H1 (cell line): ENCODE measurements around the gene PEAK1. TPM values are rescaled to one million over a fixed set of nuclear protein-coding genes. Genes with fewer than 3 reads are reported as not detected.

ENCODE experiments used
- CTCF ChIA-PET: fragments of 300-600 bp; sonication (Branson Sonifier 250); formaldehyde crosslinking; loops from one replicate; lab custom pipeline; 2021; ENCODE audit not compliant: partially characterized antibody; lab: Charles Lee
- POLR2A ChIA-PET: fragments of 300-600 bp; sonication (Branson Sonifier 250); formaldehyde crosslinking; loops from one replicate; lab custom pipeline; 2021; ENCODE audit warnings: inconsistent platforms; ENCODE audit not compliant: partially characterized antibody; lab: Charles Lee
- DNase-seq, 2 experiments: peaks; one replicate each; pipeline versions ENCODE4 v3.0.0 to v3.0.0-alpha.2; 2010 to 2022; ENCODE audit warnings: low spot score in 2 of 2, low read depth in 1 of 2, mixed read lengths in 1 of 2
- FAIRE-seq: peaks from 2 replicates; lab custom pipeline; 2011; peaks lifted over from hg19 to GRCh38; lab: Jason Lieb, UNC
- H2AFZ ChIP-seq: 2 replicates; pipeline ENCODE4 v1.8.1; 2012; ENCODE audit warnings: low read length, inconsistent platforms
- H2AK5ac ChIP-seq: 2 replicates; pipeline ENCODE4 v1.6.1; 2013; ENCODE audit warnings: low read depth, low read length
- H2BK120ac ChIP-seq: replicated peaks from 2 replicates; pipeline ENCODE3; 2013; ENCODE audit warnings: low read depth, low read length, inconsistent platforms
- H2BK12ac ChIP-seq: 2 replicates; pipeline ENCODE4 v1.6.1; 2013; ENCODE audit warnings: low read depth, low read length
- H2BK15ac ChIP-seq: 2 replicates; pipeline ENCODE4 v1.6.1; 2013; ENCODE audit warnings: low read length
- H2BK20ac ChIP-seq: 2 replicates; pipeline ENCODE4 v1.6.1; 2013; ENCODE audit warnings: low read length
- H2BK5ac ChIP-seq: 2 replicates; pipeline ENCODE4 v1.6.1; 2013; ENCODE audit warnings: low read depth, low read length
- H3K14ac ChIP-seq: 2 replicates; pipeline ENCODE4 v1.6.1; 2013; ENCODE audit warnings: inconsistent platforms; ENCODE audit not compliant: insufficient read length
- H3K18ac ChIP-seq: 2 replicates; pipeline ENCODE4 v1.6.1; 2013; ENCODE audit warnings: low read length; ENCODE audit errors: extremely low read depth
- H3K23ac ChIP-seq: 2 replicates; pipeline ENCODE4 v1.6.1; 2013; ENCODE audit warnings: inconsistent platforms; ENCODE audit not compliant: insufficient read length
- H3K23me2 ChIP-seq: 2 replicates; pipeline ENCODE4 v1.6.1; 2013; ENCODE audit warnings: low read depth, low read length
- H3K27ac ChIP-seq: 2 replicates; pipeline ENCODE4 v1.6.1; 2011; ENCODE audit warnings: low read depth, low read length, inconsistent platforms
- H3K27me3 ChIP-seq, 4 experiments: replicated peaks in 1 of 4; 1 replicate in 1 of 4; 2 replicates in 3 of 4; pipeline versions ENCODE4 v1.6.1 to v1.8.1; 2011 to 2013; ENCODE audit warnings: low read length in 3 of 4, mild to moderate bottlenecking in 3 of 4, inconsistent platforms in 2 of 4, mixed read lengths in 2 of 4, moderate library complexity in 1 of 4; ENCODE audit not compliant: control insufficient read depth in 3 of 4, insufficient read depth in 3 of 4; ENCODE audit errors: extremely low read depth in 1 of 4
- H3K36me3 ChIP-seq, 4 experiments: 2 replicates each; pipeline versions ENCODE4 v1.6.1 to v1.8.1; 2011 to 2013; ENCODE audit warnings: mild to moderate bottlenecking in 4 of 4, low read length in 3 of 4, moderate library complexity in 2 of 4, control low read depth in 1 of 4, inconsistent platforms in 1 of 4; ENCODE audit not compliant: insufficient read depth in 4 of 4, control insufficient read depth in 2 of 4
- H3K4ac ChIP-seq: replicated peaks from 2 replicates; pipeline ENCODE3; 2013; ENCODE audit warnings: low read length, low read depth, mixed read lengths, inconsistent platforms; ENCODE audit not compliant: insufficient read length
- H3K4me1 ChIP-seq, 4 experiments: replicated peaks in 1 of 4; 1 replicate in 1 of 4; 2 replicates in 3 of 4; pipeline versions ENCODE4 v1.6.1 to v1.8.1; 2011 to 2013; ENCODE audit warnings: low read length in 3 of 4, inconsistent platforms in 2 of 4, mixed read lengths in 1 of 4; ENCODE audit not compliant: insufficient read depth in 4 of 4, control insufficient read depth in 3 of 4
- H3K4me2 ChIP-seq, 2 experiments: 2 replicates each; pipeline versions ENCODE4 v1.6.1 to v1.8.1; 2011 to 2013; ENCODE audit warnings: low read depth in 2 of 2, low read length in 2 of 2, control low read depth in 1 of 2, inconsistent platforms in 1 of 2, mild to moderate bottlenecking in 1 of 2; ENCODE audit not compliant: insufficient read depth in 1 of 2
- H3K4me3 ChIP-seq, 4 experiments: fragments of 200-600, 300-600 bp in 1 of 4; sonication (generic), shearing (Covaris generic), sonication (Bioruptor Twin) in 1 of 4; 2 replicates each; pipeline versions ENCODE4 v1.5.1 to v1.8.1; 2011 to 2016; ENCODE audit warnings: low read length in 4 of 4, low read depth in 3 of 4, control low read depth in 2 of 4, inconsistent platforms in 2 of 4, mild to moderate bottlenecking in 2 of 4, mixed read lengths in 1 of 4, moderate library complexity in 1 of 4; ENCODE audit not compliant: insufficient read depth in 2 of 4; ENCODE audit errors: extremely low read depth in 1 of 4
- H3K56ac ChIP-seq: replicated peaks from 2 replicates; pipeline ENCODE3; 2013; ENCODE audit warnings: low read depth, mild to moderate bottlenecking, mixed read lengths, low read length, inconsistent platforms; ENCODE audit not compliant: insufficient read length
- H3K79me1 ChIP-seq: 2 replicates; pipeline ENCODE4 v1.6.1; 2013; ENCODE audit warnings: low read depth, low read length, control low read depth
- H3K79me2 ChIP-seq, 2 experiments: 2 replicates each; pipeline versions ENCODE4 v1.6.1 to v1.8.1; 2012 to 2013; ENCODE audit warnings: low read length in 2 of 2, mild to moderate bottlenecking in 2 of 2, inconsistent platforms in 1 of 2; ENCODE audit not compliant: insufficient read depth in 2 of 2, control insufficient read depth in 1 of 2
- H3K9ac ChIP-seq, 4 experiments: replicated peaks in 1 of 4; 1 replicate in 1 of 4; 2 replicates in 3 of 4; pipeline versions ENCODE4 v1.6.1 to v1.8.1; 2011 to 2013; ENCODE audit warnings: low read depth in 3 of 4, low read length in 3 of 4, control low read depth in 2 of 4, mild to moderate bottlenecking in 2 of 4, moderate library complexity in 2 of 4, inconsistent platforms in 1 of 4; ENCODE audit errors: extremely low read depth in 1 of 4
- H3K9me3 ChIP-seq, 2 experiments: 2 replicates each; pipeline versions ENCODE4 v1.6.1 to v1.8.1; 2012 to 2013; ENCODE audit warnings: mild to moderate bottlenecking in 2 of 2, moderate library complexity in 2 of 2, control low read depth in 1 of 2, inconsistent platforms in 1 of 2, low read depth in 1 of 2, low read length in 1 of 2, mixed read lengths in 1 of 2; ENCODE audit not compliant: insufficient read depth in 2 of 2
- H4K20me1 ChIP-seq, 2 experiments: replicated peaks in 1 of 2; 2 replicates each; pipeline versions ENCODE3 to v1.8.1; 2011 to 2013; ENCODE audit warnings: inconsistent platforms in 2 of 2, low read length in 2 of 2, mild to moderate bottlenecking in 1 of 2; ENCODE audit not compliant: insufficient read depth in 2 of 2, control insufficient read depth in 1 of 2
- H4K5ac ChIP-seq: 2 replicates; pipeline ENCODE4 v1.6.1; 2013; ENCODE audit warnings: low read length, low read depth, mixed read lengths, inconsistent platforms; ENCODE audit not compliant: insufficient read length
- H4K8ac ChIP-seq: 2 replicates; pipeline ENCODE4 v1.8.0; 2013; ENCODE audit warnings: mild to moderate bottlenecking, moderate library complexity, low read length, inconsistent platforms; ENCODE audit not compliant: insufficient read depth; ENCODE audit errors: extremely low read depth
- H4K91ac ChIP-seq: replicated peaks from 2 replicates; pipeline ENCODE3; 2013; ENCODE audit warnings: low read length, mixed read lengths, inconsistent platforms; ENCODE audit not compliant: insufficient read length
- ATF2 ChIP-seq: IDR thresholded peaks from 2 replicates; pipeline ENCODE4 v1.6.1; 2012; ENCODE audit warnings: low read length, inconsistent platforms
- BACH1 ChIP-seq: IDR thresholded peaks from 2 replicates; pipeline ENCODE4 v1.6.1; 2012; ENCODE audit warnings: low read length, improper control_type of control experiment
- CEBPB ChIP-seq: IDR thresholded peaks from 2 replicates; pipeline ENCODE4 v1.6.1; 2012; ENCODE audit warnings: low read depth, low read length
- CHD1 ChIP-seq: IDR thresholded peaks from 2 replicates; pipeline ENCODE4 v1.6.1; 2012; ENCODE audit warnings: low read depth, low read length, improper control_type of control experiment
- CHD2 ChIP-seq: IDR thresholded peaks from 2 replicates; pipeline ENCODE4 v1.6.1; 2012; ENCODE audit warnings: low read length, improper control_type of control experiment
- FOSL1 ChIP-seq: IDR thresholded peaks from 2 replicates; pipeline ENCODE4 v1.6.1; 2011; ENCODE audit warnings: mild to moderate bottlenecking, low read depth, low read length, moderate library complexity; ENCODE audit not compliant: insufficient read depth
- GTF2F1 ChIP-seq: IDR thresholded peaks from 2 replicates; pipeline ENCODE4 v1.6.1; 2012; ENCODE audit warnings: low read depth, low read length, improper control_type of control experiment, borderline replicate concordance
- JUND ChIP-seq: IDR thresholded peaks from 2 replicates; pipeline ENCODE4 v1.6.1; 2011; ENCODE audit warnings: mild to moderate bottlenecking, improper control_type of control experiment, low read length
- KDM4A ChIP-seq: IDR thresholded peaks from one replicate; pipeline ENCODE4 v1.7.1; 2012; ENCODE audit warnings: low read depth, mild to moderate bottlenecking, moderate library complexity, low read length, inconsistent platforms; ENCODE audit not compliant: severe bottlenecking
- KDM5A ChIP-seq: fragments of 200-600 bp; IDR thresholded peaks from 2 replicates; pipeline ENCODE4 v1.7.1; 2012; ENCODE audit warnings: mild to moderate bottlenecking, low read length, inconsistent platforms, mixed read lengths
- MAFK ChIP-seq: IDR thresholded peaks from 2 replicates; pipeline ENCODE4 v1.6.1; 2012; ENCODE audit warnings: low read depth, mild to moderate bottlenecking, improper control_type of control experiment, low read length
- PHF8 ChIP-seq: fragments of 200-600 bp; sonication (generic); conservative IDR thresholded peaks from 2 replicates; pipeline ENCODE4 v1.7.1; 2012; ENCODE audit warnings: low read depth, mild to moderate bottlenecking, inconsistent platforms, low read length, moderate library complexity
- POLR2AphosphoS5 ChIP-seq: IDR thresholded peaks from 2 replicates; pipeline ENCODE4 v1.6.1; 2011; ENCODE audit warnings: low read depth, low read length
- SP1 ChIP-seq: IDR thresholded peaks from 2 replicates; pipeline ENCODE4 v1.6.1; 2011; ENCODE audit warnings: low read depth, low read length
- TBP ChIP-seq: IDR thresholded peaks from 2 replicates; pipeline ENCODE4 v1.6.1; 2011; ENCODE audit warnings: low read depth, low read length, improper control_type of control experiment
- YY1 ChIP-seq: IDR thresholded peaks from 2 replicates; pipeline ENCODE4 v1.6.1; 2011; ENCODE audit warnings: low read depth, mild to moderate bottlenecking, low read length
- polyA plus RNA-seq, 7 experiments: library from polyadenylated mRNA; depleted of rRNA in 3 of 7; stranded (reverse) in 5 of 7; unstranded in 2 of 7; fragments of >200 nt in 5 of 7; fragments of 200-250 nt in 2 of 7; gene quantifications; 1 replicate in 5 of 7; 2 replicates in 1 of 7; 4 replicates in 1 of 7; pipeline versions ENCODE4 v1.2.1 to v1.2.3, GENCODE V29; 2011 to 2013; ENCODE audit warnings: missing spikeins in 2 of 7, mixed read lengths in 2 of 7
- total RNA-seq: library from RNA; stranded (reverse); fragmentation: NEBNext Ultra II Directional; extraction: Animal tissue kit (Norgen Biotek cat#: 25700); gene quantifications from 2 replicates; pipeline ENCODE4 v1.2.1, GENCODE V29; 2021

PEAK1 gene
- total and polyA plus RNA-seq, 2 of the 8 experiments (the other 6 are each of a cell fraction or from before 2014, with no cell fraction given), result 8.8 to 44.8 TPM

GRCh38 chr15:77063249-77063648, 356.7 kb downstream of the PEAK1 start:
- TF ChIP-seq CHD1 (no peak), KDM4A (no peak), GTF2F1 (no peak), YY1 (no peak), BACH1 (no peak), FOSL1 (no peak), POLR2AphosphoS5 (no peak), PHF8 (no peak), SP1 (no peak), TBP (no peak), JUND (no peak), MAFK (no peak), ATF2 (no peak), KDM5A (no peak), CHD2 (no peak), CEBPB (no peak)
- TF ChIP-seq, all 59 proteins: peak for 0
- Histone ChIP-seq H3K23me2 (no peaks in the 10 kb centered on the region), H3K4me1 (peaks cover 0 to 6% (median 3%) of the 10 kb centered on the region in 4 experiments; a peak in 3 of 7 replicates), H4K20me1 (peaks cover 8% of the 10 kb centered on the region in 2 experiments), H3K9me3 (no peaks in the 10 kb centered on the region), H2BK12ac (no peak overlapping the region), H2BK20ac (no peak overlapping the region), H2BK5ac (no peak overlapping the region), H3K79me1 (no peaks in the 10 kb centered on the region), H3K4me2 (no peak overlapping the region), H3K18ac (no peak overlapping the region), H3K9ac (no peak overlapping the region), H2BK120ac (no peak overlapping the region), H2AK5ac (no peak overlapping the region), H3K27me3 (no peaks in the 10 kb centered on the region), H3K79me2 (peaks cover 0 to 91% of the 10 kb centered on the region in 2 experiments; a peak in 2 of 4 replicates), H3K27ac (no peak overlapping the region), H2BK15ac (no peak overlapping the region), H3K56ac (no peak overlapping the region), H3K36me3 (no peaks in the 10 kb centered on the region), H3K14ac (no peak overlapping the region), H3K23ac (no peak overlapping the region), H4K91ac (no peak overlapping the region), H4K5ac (no peak overlapping the region), H4K8ac (no peak overlapping the region), H3K4me3 (no peak overlapping the region), H3K4ac (no peak overlapping the region), H2AFZ (no peak overlapping the region)
- FAIRE-seq, result no peak
- POLR2A ChIA-PET, result no interaction called here
- DNase-seq, result no peak
- CTCF ChIA-PET, result no interaction called here
